ENCODE data around the gene PCTP.

PCTP gene

DNA sequence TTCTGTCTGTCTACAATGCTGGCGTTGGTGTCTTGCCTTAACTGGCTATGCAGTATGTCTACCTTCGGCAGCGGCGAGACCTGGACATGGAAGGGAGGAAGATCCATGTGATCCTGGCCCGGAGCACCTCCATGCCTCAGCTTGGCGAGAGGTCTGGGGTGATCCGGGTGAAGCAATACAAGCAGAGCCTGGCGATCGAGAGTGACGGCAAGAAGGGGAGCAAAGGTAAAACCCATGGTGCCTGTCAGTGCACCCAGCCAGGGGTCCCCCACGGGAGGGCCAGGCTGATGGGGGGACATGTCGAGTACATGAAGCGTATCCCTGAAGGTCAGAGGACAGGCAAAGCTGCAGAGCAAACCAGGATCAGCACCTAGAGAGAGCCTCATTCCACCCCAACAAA lies 22.8 kb downstream of the PCTP start:
- no peak overlapping the region for H3K4me3 ChIP-seq (replicated peaks; ENCODE audit: low read depth, low read length)
- no peak for DNase-seq (ENCODE audit: low read depth)
- TF ChIP-seq, protein P1, sequence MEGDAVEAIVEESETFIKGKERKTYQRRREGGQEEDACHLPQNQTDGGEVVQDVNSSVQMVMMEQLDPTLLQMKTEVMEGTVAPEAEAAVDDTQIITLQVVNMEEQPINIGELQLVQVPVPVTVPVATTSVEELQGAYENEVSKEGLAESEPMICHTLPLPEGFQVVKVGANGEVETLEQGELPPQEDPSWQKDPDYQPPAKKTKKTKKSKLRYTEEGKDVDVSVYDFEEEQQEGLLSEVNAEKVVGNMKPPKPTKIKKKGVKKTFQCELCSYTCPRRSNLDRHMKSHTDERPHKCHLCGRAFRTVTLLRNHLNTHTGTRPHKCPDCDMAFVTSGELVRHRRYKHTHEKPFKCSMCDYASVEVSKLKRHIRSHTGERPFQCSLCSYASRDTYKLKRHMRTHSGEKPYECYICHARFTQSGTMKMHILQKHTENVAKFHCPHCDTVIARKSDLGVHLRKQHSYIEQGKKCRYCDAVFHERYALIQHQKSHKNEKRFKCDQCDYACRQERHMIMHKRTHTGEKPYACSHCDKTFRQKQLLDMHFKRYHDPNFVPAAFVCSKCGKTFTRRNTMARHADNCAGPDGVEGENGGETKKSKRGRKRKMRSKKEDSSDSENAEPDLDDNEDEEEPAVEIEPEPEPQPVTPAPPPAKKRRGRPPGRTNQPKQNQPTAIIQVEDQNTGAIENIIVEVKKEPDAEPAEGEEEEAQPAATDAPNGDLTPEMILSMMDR (IDR thresholded peaks at IDR 0.05; ENCODE audit: low read length, missing control alignments) = no peak

DNA sequence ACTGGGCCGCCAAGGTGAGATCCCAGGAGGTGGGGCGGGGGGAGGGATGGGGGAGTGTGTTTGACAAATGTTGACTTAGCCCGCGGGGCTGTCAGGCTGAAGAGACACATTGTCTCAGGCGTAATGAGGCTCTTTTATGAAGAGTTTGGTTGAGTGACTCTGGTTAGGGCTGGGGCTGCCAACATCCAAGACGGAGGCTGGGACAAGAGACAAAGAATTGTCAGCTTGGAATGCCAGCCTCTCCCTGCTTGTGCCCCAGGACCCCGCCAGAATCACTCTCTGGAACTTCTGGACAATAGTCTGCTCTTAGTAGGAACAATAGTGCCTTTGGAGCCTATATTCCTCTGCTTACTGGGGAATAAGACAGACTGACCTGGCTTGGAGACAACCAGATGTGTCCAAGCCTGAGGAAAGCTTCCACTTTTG lies 24.0 kb downstream of the PCTP start:
- no peak for DNase-seq (ENCODE audit: low read depth)
- H3K4me3 ChIP-seq (replicated peaks; ENCODE audit: low read depth, low read length) = no peak overlapping the region
- TF ChIP-seq, protein P1 (IDR thresholded peaks at IDR 0.05; ENCODE audit: low read length, missing control alignments) = no peak

DNA sequence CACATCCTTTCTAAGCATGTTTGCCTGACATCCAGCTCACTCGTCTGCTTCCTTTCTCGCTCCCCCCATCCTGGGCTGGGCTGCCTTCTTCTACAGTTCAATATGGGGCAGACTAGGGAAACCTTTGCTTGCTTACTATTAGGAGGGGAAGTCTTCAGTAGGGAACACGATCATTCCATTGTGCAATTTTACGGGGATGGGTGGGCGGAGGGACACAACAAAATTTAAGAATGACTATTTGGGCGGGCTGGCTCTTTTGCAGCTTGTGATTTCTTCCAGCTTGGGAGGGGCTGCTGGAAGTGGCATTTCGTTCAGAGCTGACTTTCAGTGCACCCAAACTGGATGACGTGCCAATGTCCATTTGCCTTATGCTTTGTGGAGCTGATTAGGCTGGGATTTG lies 25.4 kb downstream of the PCTP start:
- DNase-seq (ENCODE audit: low read depth) = no peak
- TF ChIP-seq, protein P1 (IDR thresholded peaks at IDR 0.05; ENCODE audit: low read length, missing control alignments) = no peak
- no peak overlapping the region for H3K4me3 ChIP-seq (replicated peaks; ENCODE audit: low read depth, low read length)

DNA sequence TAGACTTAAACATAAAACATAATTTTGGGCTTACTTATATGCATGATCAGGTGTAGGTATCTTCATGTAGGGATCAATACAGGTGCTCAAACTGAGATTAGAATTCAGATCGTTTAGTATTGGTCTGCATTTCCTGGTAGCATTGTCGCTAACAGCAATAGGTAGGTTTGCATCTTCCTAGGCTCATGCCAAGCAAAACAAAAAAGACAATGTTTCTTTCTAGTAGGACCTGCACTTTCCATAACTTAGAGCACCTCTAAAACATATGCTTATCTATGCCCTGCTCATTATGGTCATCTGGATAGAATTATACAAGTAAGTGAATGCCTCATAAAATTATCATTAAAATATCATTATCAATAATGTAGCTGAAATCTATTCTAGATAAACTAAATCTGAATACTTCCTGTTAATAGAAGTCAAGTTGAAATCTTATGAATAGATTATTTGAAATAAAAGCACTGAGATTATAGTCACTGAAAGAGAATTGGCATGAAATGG lies 26.7 kb downstream of the PCTP start:
- no peak overlapping the region for H3K4me3 ChIP-seq (replicated peaks; ENCODE audit: low read depth, low read length)
- no peak for DNase-seq (ENCODE audit: low read depth)
- TF ChIP-seq, protein P1 (IDR thresholded peaks at IDR 0.05; ENCODE audit: low read length, missing control alignments) = no peak

DNA sequence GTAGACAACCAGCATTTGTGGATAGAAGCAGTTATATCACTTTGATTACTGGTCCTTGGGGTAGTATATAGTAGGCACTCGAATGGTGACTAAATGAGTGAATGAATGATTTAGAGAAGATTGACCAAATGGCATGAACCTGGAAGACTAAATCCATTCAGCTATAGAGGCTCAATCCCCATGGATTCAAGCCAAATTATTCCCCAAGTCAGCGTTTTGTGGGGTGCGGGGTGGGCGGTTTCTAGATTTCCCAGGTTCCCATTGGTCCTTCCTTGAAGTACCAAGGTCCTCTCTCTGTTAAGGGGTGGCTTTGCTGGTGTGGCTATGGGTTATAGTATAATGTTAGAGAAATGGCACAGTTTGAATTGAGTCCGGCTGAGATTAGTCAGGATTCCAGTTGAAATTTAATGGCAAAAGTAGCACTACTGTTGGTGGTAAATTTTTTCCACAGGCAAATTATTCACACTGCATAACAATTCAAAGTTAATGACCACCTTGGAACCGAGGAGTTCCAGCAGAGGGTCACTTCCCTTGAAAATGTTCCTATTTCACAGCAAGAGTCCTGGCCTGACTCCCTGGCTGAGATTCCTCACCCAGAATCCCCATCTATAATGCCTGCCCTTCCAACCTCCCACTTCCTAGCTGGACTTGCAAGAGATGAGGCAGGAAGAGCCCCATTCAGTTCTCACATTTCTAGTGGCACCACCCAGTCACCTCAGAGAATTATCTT lies 27.7 kb downstream of the PCTP start:
- TF ChIP-seq, protein P1 (IDR thresholded peaks at IDR 0.05; ENCODE audit: low read length, missing control alignments) = no peak
- H3K4me3 ChIP-seq (replicated peaks; ENCODE audit: low read depth, low read length) = no peak overlapping the region
- DNase-seq (ENCODE audit: low read depth) = no peak

DNA sequence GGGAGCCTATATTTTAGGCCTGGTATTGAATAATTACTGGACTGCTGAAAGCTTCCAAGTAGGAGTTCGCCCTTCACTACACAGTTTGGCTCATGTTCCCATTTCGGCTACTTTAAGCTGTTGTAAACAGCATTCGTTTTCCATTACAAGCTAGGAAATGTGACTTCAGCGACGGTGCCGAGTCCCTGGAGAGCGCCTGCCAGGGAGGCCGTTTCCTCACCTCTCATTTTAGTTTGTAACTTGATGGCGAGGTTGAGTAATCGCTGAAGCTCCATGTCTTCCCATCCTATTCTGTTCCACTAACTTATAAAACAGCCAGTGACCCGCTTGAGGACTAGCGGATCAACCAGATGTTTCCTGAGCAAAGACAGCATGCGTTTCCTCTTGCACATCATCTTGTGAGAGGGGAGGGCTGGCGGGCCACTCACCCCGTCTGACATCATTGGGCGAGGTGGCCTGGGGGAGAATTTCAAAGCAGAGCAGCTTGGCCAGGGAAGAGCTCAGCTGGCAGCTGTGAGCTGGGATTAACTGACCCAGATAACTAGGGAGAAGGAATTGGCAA lies 32.9 kb downstream of the PCTP start:
- no peak overlapping the region for H3K4me3 ChIP-seq (replicated peaks; ENCODE audit: low read depth, low read length)
- peak; percentile 67 for DNase-seq (ENCODE audit: low read depth)
- TF ChIP-seq, protein P1 (IDR thresholded peaks at IDR 0.05; ENCODE audit: low read length, missing control alignments) = no peak
